Adrenal gland (tissue), 5 donors: ENCODE data around the gene SH3RF2.

Experiments
- CTCF ChIP-seq, 6 experiments: fragments of 450-650 bp in 4 of 6; fragments of 200-600 bp in 2 of 6; sonication (generic) in 1 of 6; IDR thresholded peaks; 1 replicate in 5 of 6; 2 replicates in 1 of 6; pipeline versions ENCODE4 v1.5.1 to v1.8.0; 2016 to 2021; ENCODE audit warnings: antibody characterized with exemption in 6 of 6, mild to moderate bottlenecking in 2 of 6, moderate library complexity in 1 of 6
- POLR2A ChIP-seq, 2 donors: fragments of 450-650 bp; IDR thresholded peaks; one replicate each; pipeline ENCODE4 v1.6.1; 2017; ENCODE audit warnings: antibody characterized with exemption in 2 of 2, mild to moderate bottlenecking in 2 of 2, moderate library complexity in 1 of 2
- donor health status: DM: no; HTN: no; CAD: no.

GRCh38 chr5:146101646-146102045, 165.3 kb downstream of the SH3RF2 start:
- TF ChIP-seq CTCF (IDR thresholded peaks at IDR 0.05): no peak
- no peak for TF ChIP-seq POLR2A (IDR thresholded peaks at IDR 0.05)
